ENCODE measurements around the gene MTA3. TPM values are rescaled to one million over a fixed set of nuclear protein-coding genes. Genes with fewer than 3 reads are reported as not detected.

The MTA3 gene
- total RNA-seq, 4 donors from 2014 or later = 6.6 to 21.6 (median 9.5) TPM

DNA sequence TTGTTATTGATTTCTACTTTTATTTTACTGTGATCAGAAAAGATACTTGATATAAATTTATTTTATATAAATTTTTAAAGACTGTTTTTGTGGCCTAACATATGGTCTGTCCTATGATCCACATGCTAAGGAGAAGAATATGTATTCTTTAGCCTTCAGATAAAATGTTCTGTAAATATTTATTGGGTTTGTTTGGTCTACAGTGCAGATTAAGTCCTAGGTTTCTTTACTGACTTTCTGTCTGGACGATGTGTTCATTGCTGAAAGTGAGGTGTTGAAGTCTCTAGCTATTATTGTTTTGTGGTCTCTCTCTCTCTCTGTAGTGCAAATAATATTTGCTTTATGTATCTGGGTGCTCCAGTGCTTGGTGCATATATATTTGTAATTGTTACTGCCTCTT is 165.4 kb downstream of the MTA3 start:
- intact Hi-C loops (cut with DNase I; ENCODE audit: low total_unique reads) = no loop called here
- Histone ChIP-seq H3K4me3 (no peak overlapping the region), H3K4me1 (no peaks in the 10 kb centered on the region), H3K36me3 (peaks cover 0 to 12% of the 10 kb centered on the region in 2 donors), H3K9me3 (no peaks in the 10 kb centered on the region), H3K27ac (no peak overlapping the region), H3K27me3 (no peaks in the 10 kb centered on the region)
- in situ Hi-C loops (cut with MboI; ENCODE audit: low sequenced_read_pairs in 4 of 4) = no loop called here
- DNase-seq = no peak
- ATAC-seq = no peak
- TF ChIP-seq CTCF (IDR thresholded peaks at IDR 0.05 in 4 of 5, conservative IDR thresholded peaks at IDR 0.05 in 1 of 5) (no peak), POLR2A (IDR thresholded peaks at IDR 0.05) (no peak)

DNA sequence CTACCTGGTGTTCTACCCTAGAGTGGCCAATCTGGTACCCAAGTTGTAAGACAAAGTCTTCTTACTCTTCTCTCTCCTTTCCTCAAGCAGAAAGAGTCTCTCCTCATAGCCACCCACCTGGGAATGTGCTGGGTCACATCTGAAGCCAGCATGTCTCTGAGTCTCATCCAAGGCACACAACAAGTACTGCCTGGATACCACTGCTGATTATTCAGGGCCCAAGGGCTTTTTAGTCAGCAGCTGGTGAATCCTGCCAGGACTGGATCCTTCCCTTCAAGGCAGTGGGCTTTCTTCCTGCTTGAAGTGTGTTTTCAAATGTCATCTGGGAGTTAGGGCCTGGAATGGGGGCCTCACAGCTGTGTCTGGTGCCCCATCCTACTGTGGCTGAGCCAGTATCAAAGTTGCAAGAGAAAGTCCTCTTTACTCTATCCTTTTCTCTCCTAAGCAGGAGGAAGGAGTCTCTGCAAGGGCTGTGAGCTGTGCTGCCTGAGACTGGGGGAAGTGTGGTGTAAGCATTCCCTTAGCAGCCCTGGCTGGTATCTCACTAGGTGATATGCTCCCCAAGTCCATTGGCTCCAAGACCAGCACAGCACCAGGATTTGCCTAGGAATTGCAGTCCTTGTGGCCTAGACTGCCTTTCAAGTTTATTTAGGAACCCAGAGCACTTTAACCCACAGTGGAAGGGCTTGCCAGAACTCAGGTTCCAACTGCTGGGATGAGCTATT is 168.3 kb downstream of the MTA3 start:
- H3K9me3 ChIP-seq = no peaks in the 10 kb centered on the region
- in situ Hi-C loops (cut with MboI; ENCODE audit: low sequenced_read_pairs in 4 of 4) = no loop called here
- TF ChIP-seq POLR2A (IDR thresholded peaks at IDR 0.05) = no peak
- TF ChIP-seq CTCF (IDR thresholded peaks at IDR 0.05 in 4 of 5, conservative IDR thresholded peaks at IDR 0.05 in 1 of 5) = no peak
- H3K4me1 ChIP-seq = no peaks in the 10 kb centered on the region
- no peak for DNase-seq
- no peak overlapping the region for H3K4me3 ChIP-seq
- ATAC-seq = no peak
- no peak overlapping the region for H3K27ac ChIP-seq
- intact Hi-C loops (cut with DNase I; ENCODE audit: low total_unique reads) = no loop called here
- H3K36me3 ChIP-seq = peaks cover 0 to 8% of the 10 kb centered on the region in 2 donors
- no peaks in the 10 kb centered on the region for H3K27me3 ChIP-seq

GRCh38 chr2:42741140-42741539 is 172.7 kb downstream of the MTA3 start:
- Histone ChIP-seq H3K36me3 (no peaks in the 10 kb centered on the region), H3K4me1 (no peaks in the 10 kb centered on the region), H3K4me3 (no peak overlapping the region), H3K9me3 (no peaks in the 10 kb centered on the region), H3K27ac (no peak overlapping the region), H3K27me3 (no peaks in the 10 kb centered on the region)
- no peak for DNase-seq
- intact Hi-C loops (cut with DNase I; ENCODE audit: low total_unique reads) (no loop called here), in situ Hi-C loops (cut with MboI; ENCODE audit: low sequenced_read_pairs in 4 of 4) (no loop called here)
- no peak for TF ChIP-seq CTCF (IDR thresholded peaks at IDR 0.05 in 4 of 5, conservative IDR thresholded peaks at IDR 0.05 in 1 of 5)
- no peak for TF ChIP-seq POLR2A (IDR thresholded peaks at IDR 0.05)
- no peak for ATAC-seq

GRCh38 chr2:42742740-42743658 is 174.6 kb downstream of the MTA3 start:
- Histone ChIP-seq H3K27ac (no peak overlapping the region), H3K4me3 (no peak overlapping the region), H3K9me3 (no peaks in the 10 kb centered on the region), H3K27me3 (no peaks in the 10 kb centered on the region), H3K4me1 (no peaks in the 10 kb centered on the region), H3K36me3 (no peaks in the 10 kb centered on the region)
- ATAC-seq (no peak), DNase-seq (no peak)
- in situ Hi-C loops (cut with MboI; ENCODE audit: low sequenced_read_pairs in 4 of 4) (no loop called here), intact Hi-C loops (cut with DNase I; ENCODE audit: low total_unique reads) (no loop called here)
- TF ChIP-seq CTCF (IDR thresholded peaks at IDR 0.05 in 4 of 5, conservative IDR thresholded peaks at IDR 0.05 in 1 of 5) = no peak
- TF ChIP-seq POLR2A (IDR thresholded peaks at IDR 0.05) = no peak
